OCI-LY7 (cell line): ENCODE results near the gene E2F7. TPM values are rescaled to one million over a fixed set of nuclear protein-coding genes. Genes with fewer than 3 reads are reported as not detected.

ENCODE experiments used
- BruUV-seq: library from RNA; stranded (reverse); fragments of 400-500 nt; replicated peaks from 2 replicates; lab custom pipeline; 2021; lab: Mats Ljungman, UMichigan
- CTCF ChIA-PET: fragments of 300-600 bp; sonication (Branson Sonifier 250); formaldehyde crosslinking; loops from one replicate; lab custom pipeline; 2022; ENCODE audit warnings: antibody characterized with exemption; ENCODE audit not compliant: unreplicated experiment; lab: Charles Lee
- POLR2A ChIA-PET: fragments of 300-600 bp; sonication (Branson Sonifier 250); formaldehyde crosslinking; loops from one replicate; lab custom pipeline; 2022; ENCODE audit warnings: antibody characterized with exemption; lab: Charles Lee
- DNase-seq: peaks from one replicate; pipeline ENCODE4 v3.0.0-alpha.2; 2015; ENCODE audit warnings: low spot score
- H2AFZ ChIP-seq: fragments of 200-600 bp; sonication (generic), shearing (Covaris generic); 2 replicates; pipeline ENCODE4 v1.6.1; 2014; ENCODE audit warnings: mild to moderate bottlenecking, antibody characterized with exemption, low read length, moderate library complexity
- H3K27ac ChIP-seq: fragments of 200-600 bp; sonication (generic); 2 replicates; pipeline ENCODE4 v1.5.1; 2014; ENCODE audit warnings: mixed run types, low read depth, mild to moderate bottlenecking, moderate library complexity, low read length, inconsistent platforms; ENCODE audit not compliant: poor library complexity, severe bottlenecking
- H3K36me3 ChIP-seq: fragments of 200-600 bp; sonication (generic); 2 replicates; pipeline ENCODE4 v1.6.1; 2014; ENCODE audit warnings: mild to moderate bottlenecking, antibody characterized with exemption, low read length, moderate library complexity, mixed read lengths; ENCODE audit not compliant: insufficient read depth
- H3K4me1 ChIP-seq: fragments of 200-600 bp; sonication (generic); 2 replicates; pipeline ENCODE4 v1.5.1; 2014; ENCODE audit warnings: mild to moderate bottlenecking, low read length; ENCODE audit not compliant: insufficient read depth, poor library complexity, severe bottlenecking
- H3K4me2 ChIP-seq: fragments of 200-600 bp; sonication (generic); 2 replicates; pipeline ENCODE4 v1.6.1; 2014; ENCODE audit warnings: mild to moderate bottlenecking, low read length
- H3K4me3 ChIP-seq: fragments of 200-600 bp; sonication (generic); 2 replicates; pipeline ENCODE4 v1.5.1; 2014; ENCODE audit warnings: mild to moderate bottlenecking, low read depth, low read length; ENCODE audit not compliant: poor library complexity, severe bottlenecking
- H3K79me2 ChIP-seq: fragments of 200-600 bp; sonication (generic); 2 replicates; pipeline ENCODE4 v1.6.1; 2016; ENCODE audit warnings: low read depth, mild to moderate bottlenecking, low read length, moderate library complexity, mixed read lengths; ENCODE audit not compliant: insufficient read depth
- H3K9me2 ChIP-seq: fragments of 200-600 bp; sonication (generic); 2 replicates; pipeline ENCODE4 v1.6.1; 2016; ENCODE audit warnings: mild to moderate bottlenecking, low read length, mixed read lengths; ENCODE audit not compliant: insufficient read depth
- H3K9me3 ChIP-seq: fragments of 200-600 bp; sonication (generic); 2 replicates; pipeline ENCODE4 v1.6.1; 2014; ENCODE audit warnings: mild to moderate bottlenecking, mixed run types, low read length, mixed read lengths
- H4K20me1 ChIP-seq: fragments of 200-600 bp; sonication (generic); 2 replicates; pipeline ENCODE4 v1.6.1; 2014; ENCODE audit warnings: mild to moderate bottlenecking, antibody characterized with exemption, low read length, moderate library complexity, mixed read lengths; ENCODE audit not compliant: insufficient read depth
- CTCF ChIP-seq: fragments of 200-600 bp; sonication (generic); conservative IDR thresholded peaks from 2 replicates; pipeline ENCODE4 v1.5.1; 2014; ENCODE audit warnings: mild to moderate bottlenecking, antibody characterized with exemption, low read length, moderate library complexity, mixed read lengths
- EZH2phosphoT487 ChIP-seq: fragments of 200-600 bp; sonication (generic); IDR thresholded peaks from 2 replicates; pipeline ENCODE4 v1.6.1; 2018; ENCODE audit warnings: low read depth, borderline replicate concordance, mild to moderate bottlenecking, mixed run types, antibody characterized with exemption, low read length, moderate library complexity, mixed read lengths
- intact Hi-C: fragments of 100-400 bp; cut with micrococcal nuclease; formaldehyde crosslinking; loops from one replicate; pipeline ENCODE4 v1.10.0; 2022; ENCODE audit not compliant: unreplicated experiment
- total RNA-seq, 2 experiments: library from RNA; depleted of rRNA in 1 of 2; stranded (reverse); fragments of >200 nt in 1 of 2; shearing (Covaris generic) in 1 of 2; gene quantifications; 2 replicates each; pipeline ENCODE4 v1.2.3, GENCODE V29; 2014 to 2022

E2F7 gene
- total RNA-seq, 2 experiments from 2014 or later, result 17.1 to 19.0 TPM

GRCh38 chr12:77035226-77035625 is 30.1 kb downstream of the E2F7 start:
- Histone ChIP-seq H3K4me2 (no peak overlapping the region), H2AFZ (no peak overlapping the region), H3K4me1 (no peaks in the 10 kb centered on the region), H3K36me3 (peaks cover 62% of the 10 kb centered on the region), H3K4me3 (no peak overlapping the region), H3K9me2 (no peaks in the 10 kb centered on the region), H3K9me3 (0 out of 2 replicates have a peak, but pooled peaks cover 4% of the 10 kb centered on the region), H3K27ac (no peak overlapping the region), H3K79me2 (no peaks in the 10 kb centered on the region), H4K20me1 (no peaks in the 10 kb centered on the region)
- intact Hi-C loops, result no loop called here
- no TSS peak for BruUV-seq
- ChIA-PET CTCF (no interaction called here), POLR2A (no interaction called here)
- TF ChIP-seq CTCF (no peak), EZH2phosphoT487 (no peak)
- DNase-seq, result no peak

- H3K4me2 ChIP-seq, result no peak overlapping the region
- no peak overlapping the region for H2AFZ ChIP-seq
- H3K79me2 ChIP-seq, result no peaks in the 10 kb centered on the region
- no peak overlapping the region for H3K4me3 ChIP-seq
- H3K4me1 ChIP-seq, result no peaks in the 10 kb centered on the region
- no TSS peak for BruUV-seq
- H3K9me3 ChIP-seq, result 0 out of 2 replicates have a peak, but pooled peaks cover 3% of the 10 kb centered on the region
- ChIA-PET CTCF (no interaction called here), POLR2A (interaction anchor here (0.6 to 1.8 kb wide), 2 partner anchors 13 to 158 kb away, joined by 3 to 7 read pairs; no protein-coding TSS in a partner anchor)
- H4K20me1 ChIP-seq, result no peaks in the 10 kb centered on the region
- peaks cover 63% of the 10 kb centered on the region for H3K36me3 ChIP-seq
- H3K9me2 ChIP-seq, result no peaks in the 10 kb centered on the region
- intact Hi-C loops, result no loop called here
- H3K27ac ChIP-seq, result no peak overlapping the region
- TF ChIP-seq CTCF (no peak), EZH2phosphoT487 (no peak)
- DNase-seq, result no peak
These were observed 31.5 kb downstream of the E2F7 start for GRCh38 chr12:77033658-77034536.

- no peak overlapping the region for H3K4me3 ChIP-seq
- intact Hi-C loops, result no loop called here
- no peak for TF ChIP-seq EZH2phosphoT487
- no peak for TF ChIP-seq CTCF
- no peaks in the 10 kb centered on the region for H3K9me3 ChIP-seq
- no peak overlapping the region for H3K27ac ChIP-seq
- ChIA-PET POLR2A (interaction anchor here (0.6 to 1.8 kb wide), 3 partner anchors 12 to 260 kb away, joined by 3 to 7 read pairs (median 4); no protein-coding TSS in a partner anchor), CTCF (interaction anchor here (0.5 kb wide), 1 partner anchor 18 kb away, joined by 4 read pairs; no protein-coding TSS in a partner anchor)
- H3K79me2 ChIP-seq, result no peaks in the 10 kb centered on the region
- peaks cover 60% of the 10 kb centered on the region for H3K36me3 ChIP-seq
- H3K4me2 ChIP-seq, result no peak overlapping the region
- no peak for DNase-seq
- no peaks in the 10 kb centered on the region for H3K4me1 ChIP-seq
- no TSS peak for BruUV-seq
- no peak overlapping the region for H2AFZ ChIP-seq
- no peaks in the 10 kb centered on the region for H3K9me2 ChIP-seq
- no peaks in the 10 kb centered on the region for H4K20me1 ChIP-seq
These were observed 33.0 kb downstream of the E2F7 start for GRCh38 chr12:77032406-77032805.
